ENCODE results near the gene CHST12.

- TF ChIP-seq, protein P1, sequence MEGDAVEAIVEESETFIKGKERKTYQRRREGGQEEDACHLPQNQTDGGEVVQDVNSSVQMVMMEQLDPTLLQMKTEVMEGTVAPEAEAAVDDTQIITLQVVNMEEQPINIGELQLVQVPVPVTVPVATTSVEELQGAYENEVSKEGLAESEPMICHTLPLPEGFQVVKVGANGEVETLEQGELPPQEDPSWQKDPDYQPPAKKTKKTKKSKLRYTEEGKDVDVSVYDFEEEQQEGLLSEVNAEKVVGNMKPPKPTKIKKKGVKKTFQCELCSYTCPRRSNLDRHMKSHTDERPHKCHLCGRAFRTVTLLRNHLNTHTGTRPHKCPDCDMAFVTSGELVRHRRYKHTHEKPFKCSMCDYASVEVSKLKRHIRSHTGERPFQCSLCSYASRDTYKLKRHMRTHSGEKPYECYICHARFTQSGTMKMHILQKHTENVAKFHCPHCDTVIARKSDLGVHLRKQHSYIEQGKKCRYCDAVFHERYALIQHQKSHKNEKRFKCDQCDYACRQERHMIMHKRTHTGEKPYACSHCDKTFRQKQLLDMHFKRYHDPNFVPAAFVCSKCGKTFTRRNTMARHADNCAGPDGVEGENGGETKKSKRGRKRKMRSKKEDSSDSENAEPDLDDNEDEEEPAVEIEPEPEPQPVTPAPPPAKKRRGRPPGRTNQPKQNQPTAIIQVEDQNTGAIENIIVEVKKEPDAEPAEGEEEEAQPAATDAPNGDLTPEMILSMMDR (IDR thresholded peaks at IDR 0.05 in 2 of 3, conservative IDR thresholded peaks at IDR 0.05 in 1 of 3; ENCODE audit: control insufficient read depth in 2 of 3, extremely low read depth in 1 of 3, insufficient read depth in 1 of 3, low read depth in 3 of 3, low read length in 3 of 3) = no peak
- TF ChIP-seq FOXK2 (IDR thresholded peaks at IDR 0.05) (no peak), EZH2 (IDR thresholded peaks at IDR 0.05; ENCODE audit: borderline replicate concordance, control insufficient read depth, low read depth, low read length) (no peak), CBX3 (IDR thresholded peaks at IDR 0.05; ENCODE audit: borderline replicate concordance, low read depth) (no peak), CEBPB (IDR thresholded peaks at IDR 0.05; ENCODE audit: borderline replicate concordance in 1 of 2, low read depth in 2 of 2, low read length in 2 of 2) (no peak), EGR1 (IDR thresholded peaks at IDR 0.05; ENCODE audit: borderline replicate concordance in 1 of 2, low read depth in 2 of 2, low read length in 2 of 2) (no peak), GABPA (IDR thresholded peaks at IDR 0.05; ENCODE audit: low read depth) (no peak), ZNF384 (IDR thresholded peaks at IDR 0.05; ENCODE audit: borderline replicate concordance, low read depth, low read length) (no peak)
These were observed 76.1 kb downstream of the CHST12 start for GRCh38 chr7:2479276-2480069.

Data from GM12878 (cell line).